GM13976 (cell line): Measurements from ENCODE around the gene UGT1A3.

ENCODE experiments used
- DNase-seq: peaks from one replicate; pipeline ENCODE4 v3.0.0; 2012; ENCODE audit warnings: low spot score
- in situ Hi-C: fragments of 300-500 bp; cut with MboI; formaldehyde crosslinking; loops from one replicate; pipeline ENCODE4 v1.12.0; 2022; ENCODE audit warnings: low sequenced_read_pairs, mixed read lengths, inconsistent platforms; ENCODE audit not compliant: unreplicated experiment
- TF ChIP-seq, protein P1 (sequence below): IDR thresholded peaks from 2 replicates; pipeline ENCODE4 v1.5.1; 2012; ENCODE audit warnings: borderline replicate concordance, mild to moderate bottlenecking; ENCODE audit not compliant: insufficient read depth; ENCODE audit errors: extremely low read depth, missing control alignments, control extremely low read depth

UGT1A3 gene

DNA sequence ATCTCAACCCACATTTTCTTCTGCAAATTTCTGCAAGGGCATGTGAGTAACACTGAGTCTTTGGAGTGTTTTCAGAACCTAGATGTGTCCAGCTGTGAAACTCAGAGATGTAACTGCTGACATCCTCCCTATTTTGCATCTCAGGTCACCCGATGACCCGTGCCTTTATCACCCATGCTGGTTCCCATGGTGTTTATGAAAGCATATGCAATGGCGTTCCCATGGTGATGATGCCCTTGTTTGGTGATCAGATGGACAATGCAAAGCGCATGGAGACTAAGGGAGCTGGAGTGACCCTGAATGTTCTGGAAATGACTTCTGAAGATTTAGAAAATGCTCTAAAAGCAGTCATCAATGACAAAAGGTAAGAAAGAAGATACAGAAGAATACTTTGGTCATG, 39.2 kb downstream of the UGT1A3 start:
- TF ChIP-seq, protein P1, sequence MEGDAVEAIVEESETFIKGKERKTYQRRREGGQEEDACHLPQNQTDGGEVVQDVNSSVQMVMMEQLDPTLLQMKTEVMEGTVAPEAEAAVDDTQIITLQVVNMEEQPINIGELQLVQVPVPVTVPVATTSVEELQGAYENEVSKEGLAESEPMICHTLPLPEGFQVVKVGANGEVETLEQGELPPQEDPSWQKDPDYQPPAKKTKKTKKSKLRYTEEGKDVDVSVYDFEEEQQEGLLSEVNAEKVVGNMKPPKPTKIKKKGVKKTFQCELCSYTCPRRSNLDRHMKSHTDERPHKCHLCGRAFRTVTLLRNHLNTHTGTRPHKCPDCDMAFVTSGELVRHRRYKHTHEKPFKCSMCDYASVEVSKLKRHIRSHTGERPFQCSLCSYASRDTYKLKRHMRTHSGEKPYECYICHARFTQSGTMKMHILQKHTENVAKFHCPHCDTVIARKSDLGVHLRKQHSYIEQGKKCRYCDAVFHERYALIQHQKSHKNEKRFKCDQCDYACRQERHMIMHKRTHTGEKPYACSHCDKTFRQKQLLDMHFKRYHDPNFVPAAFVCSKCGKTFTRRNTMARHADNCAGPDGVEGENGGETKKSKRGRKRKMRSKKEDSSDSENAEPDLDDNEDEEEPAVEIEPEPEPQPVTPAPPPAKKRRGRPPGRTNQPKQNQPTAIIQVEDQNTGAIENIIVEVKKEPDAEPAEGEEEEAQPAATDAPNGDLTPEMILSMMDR: no peak
- in situ Hi-C loops: no loop called here
- no peak for DNase-seq

DNA sequence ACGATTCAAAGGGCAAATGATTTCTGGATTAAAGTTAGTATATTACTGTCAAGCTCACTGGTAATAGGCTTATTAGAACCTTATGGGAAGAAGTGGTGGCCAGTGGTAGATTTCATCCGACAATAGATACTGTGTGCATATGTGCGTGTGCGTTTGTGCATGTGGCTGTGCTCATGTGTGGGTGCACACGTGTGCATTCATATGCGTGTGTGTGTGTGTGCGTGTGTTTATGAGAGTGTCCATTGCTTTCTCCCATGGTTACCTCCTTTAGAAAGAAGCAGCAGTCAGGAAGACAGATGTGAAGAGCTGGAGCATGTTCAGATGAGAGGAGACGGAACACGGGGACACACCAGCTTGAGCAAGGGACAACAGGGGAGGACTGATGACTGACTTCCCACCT, 40.4 kb downstream of the UGT1A3 start:
- TF ChIP-seq, protein P1: no peak
- in situ Hi-C loops: no loop called here
- DNase-seq: no peak

DNA sequence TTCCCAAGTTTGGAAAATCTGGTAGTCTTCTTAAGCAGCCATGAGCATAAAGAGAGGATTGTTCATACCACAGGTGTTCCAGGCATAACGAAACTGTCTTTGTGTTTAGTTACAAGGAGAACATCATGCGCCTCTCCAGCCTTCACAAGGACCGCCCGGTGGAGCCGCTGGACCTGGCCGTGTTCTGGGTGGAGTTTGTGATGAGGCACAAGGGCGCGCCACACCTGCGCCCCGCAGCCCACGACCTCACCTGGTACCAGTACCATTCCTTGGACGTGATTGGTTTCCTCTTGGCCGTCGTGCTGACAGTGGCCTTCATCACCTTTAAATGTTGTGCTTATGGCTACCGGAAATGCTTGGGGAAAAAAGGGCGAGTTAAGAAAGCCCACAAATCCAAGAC, 43.3 kb downstream of the UGT1A3 start:
- TF ChIP-seq, protein P1: no peak
- in situ Hi-C loops: no loop called here
- no peak for DNase-seq

DNA sequence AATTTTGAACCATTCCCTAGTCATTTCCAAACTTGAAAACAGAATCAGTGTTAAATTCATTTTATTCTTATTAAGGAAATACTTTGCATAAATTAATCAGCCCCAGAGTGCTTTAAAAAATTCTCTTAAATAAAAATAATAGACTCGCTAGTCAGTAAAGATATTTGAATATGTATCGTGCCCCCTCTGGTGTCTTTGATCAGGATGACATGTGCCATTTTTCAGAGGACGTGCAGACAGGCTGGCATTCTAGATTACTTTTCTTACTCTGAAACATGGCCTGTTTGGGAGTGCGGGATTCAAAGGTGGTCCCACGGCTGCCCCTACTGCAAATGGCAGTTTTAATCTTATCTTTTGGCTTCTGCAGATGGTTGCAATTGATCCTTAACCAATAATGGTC, 43.7 kb downstream of the UGT1A3 start:
- no peak for DNase-seq
- in situ Hi-C loops: no loop called here
- TF ChIP-seq, protein P1: no peak

DNA sequence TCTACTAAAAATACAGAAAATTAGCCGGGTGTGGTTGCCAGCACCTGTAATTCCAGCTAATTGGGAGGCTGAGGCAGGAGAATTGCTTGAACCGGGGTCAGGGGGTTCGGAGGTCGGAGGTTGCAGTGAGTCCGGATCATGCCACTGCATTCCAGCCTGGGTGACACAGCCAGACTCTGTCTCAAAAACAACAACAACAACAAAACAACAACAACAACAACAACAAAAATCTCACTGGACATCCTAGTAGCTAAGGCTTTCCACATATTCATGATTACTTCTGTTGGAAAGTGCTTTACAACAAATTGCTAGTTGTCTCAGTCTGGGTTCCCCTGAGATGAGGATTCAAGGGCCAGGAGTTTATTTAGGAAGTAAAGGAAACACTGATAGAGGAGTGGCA, 45.0 kb downstream of the UGT1A3 start:
- in situ Hi-C loops: no loop called here
- TF ChIP-seq, protein P1: no peak
- DNase-seq: no peak

DNA sequence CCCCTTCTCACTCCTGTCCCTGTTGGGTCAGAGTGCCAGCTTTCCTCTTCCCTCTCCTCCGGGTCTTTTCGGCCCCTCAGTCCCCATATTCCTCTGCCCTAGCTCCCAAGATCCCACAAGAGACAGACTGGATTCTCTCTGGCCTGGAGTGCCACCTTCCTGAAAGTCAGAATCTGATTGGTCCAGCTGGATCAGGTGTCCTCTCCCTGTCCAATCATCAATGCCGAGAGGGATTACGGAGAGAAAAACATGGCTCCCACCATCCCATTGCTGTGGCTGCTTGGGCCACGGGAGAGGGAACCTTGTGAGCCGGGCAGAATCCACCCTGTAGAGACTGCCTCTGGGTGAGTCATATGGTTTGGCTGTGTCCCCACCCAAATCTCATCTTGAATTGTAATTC, 46.6 kb downstream of the UGT1A3 start:
- TF ChIP-seq, protein P1: no peak
- no peak for DNase-seq
- in situ Hi-C loops: no loop called here

DNA sequence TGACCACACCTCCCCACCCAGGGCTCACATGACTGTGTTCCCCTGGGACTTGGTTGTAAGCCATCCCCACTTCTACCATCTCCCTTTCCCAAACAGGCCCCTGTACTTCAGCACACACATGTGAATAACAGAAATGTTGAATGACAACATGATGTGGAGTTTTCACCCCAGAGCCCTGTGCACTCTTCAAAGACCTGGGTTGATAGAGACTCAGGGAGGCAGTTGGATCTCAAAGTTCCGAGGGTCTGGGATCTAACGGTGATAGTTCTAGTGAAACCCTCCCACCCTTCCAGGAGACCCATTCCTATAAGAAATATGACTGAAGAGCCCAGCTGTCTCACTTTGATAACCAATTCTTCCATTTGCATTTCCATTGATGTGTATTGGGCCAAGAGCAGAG, 49.2 kb downstream of the UGT1A3 start, which contains the start of gene MROH2A:
Gene MROH2A (plus strand): TSS at position 301 of the 400 bp plus-strand sequence. CDS start 1,029 bp downstream, outside the sequence.
- no peak for DNase-seq
- in situ Hi-C loops: no loop called here

More for the DNA sequence above, 49.2 kb downstream of the UGT1A3 start, which contains the start of gene MROH2A:
- TF ChIP-seq, protein P1: no peak
